ENCODE measurements around the gene PREX1. TPM values are rescaled to one million over a fixed set of nuclear protein-coding genes. Genes with fewer than 3 reads are reported as not detected.
A peak's percentile ranks its signal among the peaks of the same experiment; 100 is the strongest.
"Not testable (repeated sequence)": the region's sequence is repeated elsewhere in the genome, so short reads cannot be mapped to it uniquely, and the experiment has no call there.

The PREX1 gene
- 235 TPM for total RNA-seq (ENCODE audit: unreplicated experiment)
- long read RNA-seq, partial matches to known transcripts: 12 of 16 reads
- long read RNA-seq, other reads (novel, unspliced or antisense): 4 of 16 reads

GRCh38 chr20:48827855-48828733 is at the start of gene PREX1:
TSS of gene PREX1 (minus strand) at chr20:48827999. CDS start at chr20:48827860, 139 bp downstream.
- peak; percentile 83 for DNase-seq
- Mint-ChIP-seq H3K27me3 (ENCODE audit: unreplicated experiment) (peaks cover 12% of the 10 kb centered on the region), H3K4me1 (ENCODE audit: low read depth, unreplicated experiment) (peaks cover 31% of the 10 kb centered on the region), H3K9me3 (ENCODE audit: unreplicated experiment) (peaks cover 21% of the 10 kb centered on the region), H3K36me3 (ENCODE audit: unreplicated experiment) (peaks cover 5% of the 10 kb centered on the region), H3K4me3 (ENCODE audit: unreplicated experiment) (peak within 1 kb of the TSS; percentile 95), H3K27ac (ENCODE audit: unreplicated experiment) (peak within 1 kb of the TSS; percentile 91)
- TF ChIP-seq CTCF (IDR thresholded peaks at IDR 0.05; ENCODE audit: partially characterized antibody, unreplicated experiment): no peak

- no peak for TF ChIP-seq CTCF (IDR thresholded peaks at IDR 0.05; ENCODE audit: partially characterized antibody, unreplicated experiment)
- no peak for DNase-seq
- peaks cover 8% of the 10 kb centered on the region for H3K9me3 Mint-ChIP-seq (ENCODE audit: unreplicated experiment)
- H3K4me3 Mint-ChIP-seq (ENCODE audit: unreplicated experiment): no peak overlapping the region
- no peaks in the 10 kb centered on the region for H3K36me3 Mint-ChIP-seq (ENCODE audit: unreplicated experiment)
- no peak overlapping the region for H3K27ac Mint-ChIP-seq (ENCODE audit: unreplicated experiment)
- peaks cover 5% of the 10 kb centered on the region for H3K27me3 Mint-ChIP-seq (ENCODE audit: unreplicated experiment)
- peaks cover 25% of the 10 kb centered on the region for H3K4me1 Mint-ChIP-seq (ENCODE audit: low read depth, unreplicated experiment)
These were observed 49.5 kb upstream of the PREX1 start for GRCh38 chr20:48877304-48877703.

- peaks cover 8% of the 10 kb centered on the region for H3K9me3 Mint-ChIP-seq (ENCODE audit: unreplicated experiment)
- no peak for TF ChIP-seq CTCF (IDR thresholded peaks at IDR 0.05; ENCODE audit: partially characterized antibody, unreplicated experiment)
- peaks cover 5% of the 10 kb centered on the region for H3K27me3 Mint-ChIP-seq (ENCODE audit: unreplicated experiment)
- H3K4me3 Mint-ChIP-seq (ENCODE audit: unreplicated experiment): no peak overlapping the region
- H3K4me1 Mint-ChIP-seq (ENCODE audit: low read depth, unreplicated experiment): peaks cover 25% of the 10 kb centered on the region
- no peak overlapping the region for H3K27ac Mint-ChIP-seq (ENCODE audit: unreplicated experiment)
- H3K36me3 Mint-ChIP-seq (ENCODE audit: unreplicated experiment): no peaks in the 10 kb centered on the region
- DNase-seq: no peak
These were observed 48.1 kb upstream of the PREX1 start for GRCh38 chr20:48875914-48876240.

GRCh38 chr20:48875233-48875913 is 47.6 kb upstream of the PREX1 start:
- H3K4me1 Mint-ChIP-seq (ENCODE audit: low read depth, unreplicated experiment): peaks cover 25% of the 10 kb centered on the region
- DNase-seq: no peak
- peaks cover 5% of the 10 kb centered on the region for H3K27me3 Mint-ChIP-seq (ENCODE audit: unreplicated experiment)
- peaks cover 8% of the 10 kb centered on the region for H3K9me3 Mint-ChIP-seq (ENCODE audit: unreplicated experiment)
- no peaks in the 10 kb centered on the region for H3K36me3 Mint-ChIP-seq (ENCODE audit: unreplicated experiment)
- no peak overlapping the region for H3K4me3 Mint-ChIP-seq (ENCODE audit: unreplicated experiment)
- H3K27ac Mint-ChIP-seq (ENCODE audit: unreplicated experiment): peak overlapping the region; percentile 19
- TF ChIP-seq CTCF (IDR thresholded peaks at IDR 0.05; ENCODE audit: partially characterized antibody, unreplicated experiment): no peak

- H3K36me3 Mint-ChIP-seq (ENCODE audit: unreplicated experiment); H3K4me3 Mint-ChIP-seq (ENCODE audit: unreplicated experiment): not testable (repeated sequence)
These were observed 41.6 kb upstream of the PREX1 start for GRCh38 chr20:48869442-48869841.

More at GRCh38 chr20:48869442-48869841, 41.6 kb upstream of the PREX1 start:
- H3K4me1 Mint-ChIP-seq (ENCODE audit: low read depth, unreplicated experiment); DNase-seq; H3K27me3 Mint-ChIP-seq (ENCODE audit: unreplicated experiment); H3K27ac Mint-ChIP-seq (ENCODE audit: unreplicated experiment); H3K9me3 Mint-ChIP-seq (ENCODE audit: unreplicated experiment): not testable (repeated sequence)
